ENCODE measurements around the gene ESR1. TPM values are rescaled to one million over a fixed set of nuclear protein-coding genes. Genes with fewer than 3 reads are reported as not detected.

Gene ESR1
- total and polyA plus RNA-seq, 9 of the 15 experiments (the other 6 are each of a cell fraction or from before 2014, with no cell fraction given) = 0.03 to 0.27 (median 0.08) TPM; not detected in 1

DNA sequence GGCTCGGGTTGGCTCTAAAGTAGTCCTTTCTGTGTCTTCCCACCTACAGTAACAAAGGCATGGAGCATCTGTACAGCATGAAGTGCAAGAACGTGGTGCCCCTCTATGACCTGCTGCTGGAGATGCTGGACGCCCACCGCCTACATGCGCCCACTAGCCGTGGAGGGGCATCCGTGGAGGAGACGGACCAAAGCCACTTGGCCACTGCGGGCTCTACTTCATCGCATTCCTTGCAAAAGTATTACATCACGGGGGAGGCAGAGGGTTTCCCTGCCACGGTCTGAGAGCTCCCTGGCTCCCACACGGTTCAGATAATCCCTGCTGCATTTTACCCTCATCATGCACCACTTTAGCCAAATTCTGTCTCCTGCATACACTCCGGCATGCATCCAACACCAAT lies 291.2 kb downstream of the ESR1 start (continued):
- TF ChIP-seq, protein P1, sequence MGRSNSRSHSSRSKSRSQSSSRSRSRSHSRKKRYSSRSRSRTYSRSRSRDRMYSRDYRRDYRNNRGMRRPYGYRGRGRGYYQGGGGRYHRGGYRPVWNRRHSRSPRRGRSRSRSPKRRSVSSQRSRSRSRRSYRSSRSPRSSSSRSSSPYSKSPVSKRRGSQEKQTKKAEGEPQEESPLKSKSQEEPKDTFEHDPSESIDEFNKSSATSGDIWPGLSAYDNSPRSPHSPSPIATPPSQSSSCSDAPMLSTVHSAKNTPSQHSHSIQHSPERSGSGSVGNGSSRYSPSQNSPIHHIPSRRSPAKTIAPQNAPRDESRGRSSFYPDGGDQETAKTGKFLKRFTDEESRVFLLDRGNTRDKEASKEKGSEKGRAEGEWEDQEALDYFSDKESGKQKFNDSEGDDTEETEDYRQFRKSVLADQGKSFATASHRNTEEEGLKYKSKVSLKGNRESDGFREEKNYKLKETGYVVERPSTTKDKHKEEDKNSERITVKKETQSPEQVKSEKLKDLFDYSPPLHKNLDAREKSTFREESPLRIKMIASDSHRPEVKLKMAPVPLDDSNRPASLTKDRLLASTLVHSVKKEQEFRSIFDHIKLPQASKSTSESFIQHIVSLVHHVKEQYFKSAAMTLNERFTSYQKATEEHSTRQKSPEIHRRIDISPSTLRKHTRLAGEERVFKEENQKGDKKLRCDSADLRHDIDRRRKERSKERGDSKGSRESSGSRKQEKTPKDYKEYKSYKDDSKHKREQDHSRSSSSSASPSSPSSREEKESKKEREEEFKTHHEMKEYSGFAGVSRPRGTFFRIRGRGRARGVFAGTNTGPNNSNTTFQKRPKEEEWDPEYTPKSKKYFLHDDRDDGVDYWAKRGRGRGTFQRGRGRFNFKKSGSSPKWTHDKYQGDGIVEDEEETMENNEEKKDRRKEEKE (IDR thresholded peaks at IDR 0.05; ENCODE audit: borderline replicate concordance in 1 of 2, control insufficient read depth in 1 of 2, low read depth in 2 of 2, low read length in 1 of 2) = no peak
- TF ChIP-seq CREM (IDR thresholded peaks at IDR 0.05; ENCODE audit: low read depth) = no peak
- no peak for TF ChIP-seq MAFF (IDR thresholded peaks at IDR 0.05; ENCODE audit: low read length)
- no peak for TF ChIP-seq KAT7 (CRISPR knock-in tag; IDR thresholded peaks at IDR 0.05; ENCODE audit: borderline replicate concordance)
- no peak for TF ChIP-seq ZNF384 (IDR thresholded peaks at IDR 0.05; ENCODE audit: low read depth, low read length)
- TF ChIP-seq GABPB1 (CRISPR knock-in tag; IDR thresholded peaks at IDR 0.05) = no peak
- TF ChIP-seq, protein P2, sequence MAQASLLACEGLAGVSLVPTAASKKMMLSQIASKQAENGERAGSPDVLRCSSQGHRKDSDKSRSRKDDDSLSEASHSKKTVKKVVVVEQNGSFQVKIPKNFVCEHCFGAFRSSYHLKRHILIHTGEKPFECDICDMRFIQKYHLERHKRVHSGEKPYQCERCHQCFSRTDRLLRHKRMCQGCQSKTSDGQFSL (CRISPR knock-in tag; IDR thresholded peaks at IDR 0.05) = no peak
- TF ChIP-seq, protein P2 (tag; IDR thresholded peaks at IDR 0.05) = no peak
- TF ChIP-seq, protein P3, sequence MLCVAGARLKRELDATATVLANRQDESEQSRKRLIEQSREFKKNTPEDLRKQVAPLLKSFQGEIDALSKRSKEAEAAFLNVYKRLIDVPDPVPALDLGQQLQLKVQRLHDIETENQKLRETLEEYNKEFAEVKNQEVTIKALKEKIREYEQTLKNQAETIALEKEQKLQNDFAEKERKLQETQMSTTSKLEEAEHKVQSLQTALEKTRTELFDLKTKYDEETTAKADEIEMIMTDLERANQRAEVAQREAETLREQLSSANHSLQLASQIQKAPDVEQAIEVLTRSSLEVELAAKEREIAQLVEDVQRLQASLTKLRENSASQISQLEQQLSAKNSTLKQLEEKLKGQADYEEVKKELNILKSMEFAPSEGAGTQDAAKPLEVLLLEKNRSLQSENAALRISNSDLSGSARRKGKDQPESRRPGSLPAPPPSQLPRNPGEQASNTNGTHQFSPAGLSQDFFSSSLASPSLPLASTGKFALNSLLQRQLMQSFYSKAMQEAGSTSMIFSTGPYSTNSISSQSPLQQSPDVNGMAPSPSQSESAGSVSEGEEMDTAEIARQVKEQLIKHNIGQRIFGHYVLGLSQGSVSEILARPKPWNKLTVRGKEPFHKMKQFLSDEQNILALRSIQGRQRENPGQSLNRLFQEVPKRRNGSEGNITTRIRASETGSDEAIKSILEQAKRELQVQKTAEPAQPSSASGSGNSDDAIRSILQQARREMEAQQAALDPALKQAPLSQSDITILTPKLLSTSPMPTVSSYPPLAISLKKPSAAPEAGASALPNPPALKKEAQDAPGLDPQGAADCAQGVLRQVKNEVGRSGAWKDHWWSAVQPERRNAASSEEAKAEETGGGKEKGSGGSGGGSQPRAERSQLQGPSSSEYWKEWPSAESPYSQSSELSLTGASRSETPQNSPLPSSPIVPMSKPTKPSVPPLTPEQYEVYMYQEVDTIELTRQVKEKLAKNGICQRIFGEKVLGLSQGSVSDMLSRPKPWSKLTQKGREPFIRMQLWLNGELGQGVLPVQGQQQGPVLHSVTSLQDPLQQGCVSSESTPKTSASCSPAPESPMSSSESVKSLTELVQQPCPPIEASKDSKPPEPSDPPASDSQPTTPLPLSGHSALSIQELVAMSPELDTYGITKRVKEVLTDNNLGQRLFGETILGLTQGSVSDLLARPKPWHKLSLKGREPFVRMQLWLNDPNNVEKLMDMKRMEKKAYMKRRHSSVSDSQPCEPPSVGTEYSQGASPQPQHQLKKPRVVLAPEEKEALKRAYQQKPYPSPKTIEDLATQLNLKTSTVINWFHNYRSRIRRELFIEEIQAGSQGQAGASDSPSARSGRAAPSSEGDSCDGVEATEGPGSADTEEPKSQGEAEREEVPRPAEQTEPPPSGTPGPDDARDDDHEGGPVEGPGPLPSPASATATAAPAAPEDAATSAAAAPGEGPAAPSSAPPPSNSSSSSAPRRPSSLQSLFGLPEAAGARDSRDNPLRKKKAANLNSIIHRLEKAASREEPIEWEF (CRISPR knock-in tag; IDR thresholded peaks at IDR 0.05) = no peak
